Measurements from ENCODE around the gene PKN1. TPM values are rescaled to one million over a fixed set of nuclear protein-coding genes. Genes with fewer than 3 reads are reported as not detected.
"Not testable (repeated sequence)": the region's sequence is repeated elsewhere in the genome, so short reads cannot be mapped to it uniquely, and the experiment has no call there.

Gene PKN1
- total and polyA plus RNA-seq, 2 experiments from 2014 or later, result 109 to 147 TPM

GRCh38 chr19:14496834-14497227 is 63.7 kb downstream of the PKN1 start:
- H3K9me3 ChIP-seq (ENCODE audit: low read depth), result no peaks in the 10 kb centered on the region
- TF ChIP-seq CTCF (IDR thresholded peaks at IDR 0.05; ENCODE audit: low read depth, low read length), result no peak
- H3K4me1 ChIP-seq (ENCODE audit: low read depth), result no peaks in the 10 kb centered on the region
- H3K36me3 ChIP-seq, result no peaks in the 10 kb centered on the region
- no peak overlapping the region for H3K4me3 ChIP-seq
- no peaks in the 10 kb centered on the region for H3K27me3 ChIP-seq
- DNase-seq (ENCODE audit: low read depth in 1 of 2, low spot score in 1 of 2), result no peak
- H3K27ac ChIP-seq, result peak overlapping the region; percentile 27

GRCh38 chr19:14497228-14497921 is 64.3 kb downstream of the PKN1 start:
- no peaks in the 10 kb centered on the region for H3K9me3 ChIP-seq (ENCODE audit: low read depth)
- H3K27ac ChIP-seq, result no peak overlapping the region
- H3K4me3 ChIP-seq, result no peak overlapping the region
- no peaks in the 10 kb centered on the region for H3K36me3 ChIP-seq
- no peaks in the 10 kb centered on the region for H3K27me3 ChIP-seq
- H3K4me1 ChIP-seq (ENCODE audit: low read depth), result no peaks in the 10 kb centered on the region
- TF ChIP-seq CTCF (IDR thresholded peaks at IDR 0.05; ENCODE audit: low read depth, low read length), result no peak
- DNase-seq (ENCODE audit: low read depth in 1 of 2, low spot score in 1 of 2), result peak; percentile 33

GRCh38 chr19:14502334-14503092 is 69.4 kb downstream of the PKN1 start:
- Histone ChIP-seq H3K9me3 (ENCODE audit: low read depth) (no peaks in the 10 kb centered on the region), H3K27ac (no peak overlapping the region), H3K4me1 (ENCODE audit: low read depth) (peaks cover 2% of the 10 kb centered on the region), H3K27me3 (peaks cover 5% of the 10 kb centered on the region), H3K4me3 (no peak overlapping the region), H3K36me3 (no peaks in the 10 kb centered on the region)
- DNase-seq (ENCODE audit: low read depth in 1 of 2, low spot score in 1 of 2), result peak in 1 of 2 donors; percentile 64
- no peak for TF ChIP-seq CTCF (IDR thresholded peaks at IDR 0.05; ENCODE audit: low read depth, low read length)

- DNase-seq (ENCODE audit: low read depth in 1 of 2, low spot score in 1 of 2), result no peak
- Histone ChIP-seq H3K9me3 (ENCODE audit: low read depth) (no peaks in the 10 kb centered on the region), H3K4me3 (no peak overlapping the region), H3K27me3 (peaks cover 5% of the 10 kb centered on the region), H3K27ac (no peak overlapping the region), H3K36me3 (no peaks in the 10 kb centered on the region), H3K4me1 (ENCODE audit: low read depth) (peaks cover 6% of the 10 kb centered on the region)
- no peak for TF ChIP-seq CTCF (IDR thresholded peaks at IDR 0.05; ENCODE audit: low read depth, low read length)
Measured at GRCh38 chr19:14503285-14503684, 70.2 kb downstream of the PKN1 start.

- not testable (repeated sequence) for H3K4me3 ChIP-seq; DNase-seq (ENCODE audit: low read depth in 1 of 2, low spot score in 1 of 2); H3K9me3 ChIP-seq (ENCODE audit: low read depth)
Measured at GRCh38 chr19:14504575-14504974, 71.5 kb downstream of the PKN1 start.

More at GRCh38 chr19:14504575-14504974, 71.5 kb downstream of the PKN1 start:
- H3K27me3 ChIP-seq; H3K36me3 ChIP-seq; H3K4me1 ChIP-seq (ENCODE audit: low read depth); H3K27ac ChIP-seq: not testable (repeated sequence)
